K562 (cell line): Measurements from ENCODE around the gene FAM83G. TPM values are rescaled to one million over a fixed set of nuclear protein-coding genes. Genes with fewer than 3 reads are reported as not detected.

Experiments used
- ATAC-seq: fragments of 200-7000 bp; cut with Tn5 transposase; 3 replicates; pipeline ENCODE4 v1.9.1; 2020; ENCODE audit warnings: moderate library complexity
- BruUV-seq: library from RNA; stranded (reverse); fragments of 400-500 nt; replicated peaks from 2 replicates; lab custom pipeline; 2021; lab: Mats Ljungman, UMichigan
- CTCF ChIA-PET: fragments of 300-600 bp; formaldehyde crosslinking; extraction: SDS; loops from one replicate; lab custom pipeline; 2021; ENCODE audit warnings: low intra/inter-chr PET ratio; lab: Yijun Ruan, JAX
- POLR2A ChIA-PET: fragments of 300-600, 350-650 bp; sonication (Branson Sonifier 250); formaldehyde crosslinking; extraction: SDS; loops from one replicate; lab custom pipeline; 2021; ENCODE audit warnings: antibody characterized with exemption, inconsistent platforms; lab: Yijun Ruan, JAX
- DNase-seq, 4 experiments: peaks; one replicate each; pipeline versions ENCODE4 v3.0.0 to v3.0.0-alpha.2; 2011 to 2018; ENCODE audit warnings: low spot score in 3 of 4, mixed read lengths in 3 of 4; ENCODE audit errors: extremely low read depth in 1 of 4
- FAIRE-seq: peaks from 2 replicates; lab custom pipeline; 2011; peaks lifted over from hg19 to GRCh38; lab: Jason Lieb, UNC
- H2AFZ ChIP-seq: 2 replicates; pipeline ENCODE4 v1.6.0; 2011; ENCODE audit warnings: low read depth, low read length, control low read depth, inconsistent platforms
- H3K27ac ChIP-seq: fragments of 200-600 bp; 3 replicates; pipeline ENCODE4 v1.8.0; 2011; ENCODE audit warnings: low read depth, mild to moderate bottlenecking, control low read depth, inconsistent platforms, low read length, moderate library complexity, mixed read lengths; ENCODE audit errors: extremely low read depth
- H3K27me3 ChIP-seq, 2 experiments: fragments of 300-600 bp in 1 of 2; 2 replicates in 1 of 2; 3 replicates in 1 of 2; pipeline versions ENCODE4 v1.6.0 to v1.8.0; 2011; ENCODE audit warnings: inconsistent platforms in 2 of 2, low read length in 2 of 2, mild to moderate bottlenecking in 1 of 2, mixed read lengths in 1 of 2, moderate library complexity in 1 of 2; ENCODE audit not compliant: control insufficient read depth in 2 of 2, insufficient read depth in 2 of 2
- H3K36me3 ChIP-seq: fragments of 300-600 bp; 3 replicates; pipeline ENCODE4 v1.8.0; 2011; ENCODE audit warnings: mild to moderate bottlenecking, low read length, inconsistent platforms; ENCODE audit not compliant: control insufficient read depth, insufficient read depth
- H3K4me1 ChIP-seq, 2 experiments: fragments of 200-600 bp in 1 of 2; replicated peaks in 1 of 2; 2 replicates in 1 of 2; 3 replicates in 1 of 2; pipeline versions ENCODE4 v1.5.1 to v1.8.0; 2011; ENCODE audit warnings: inconsistent platforms in 2 of 2, low read length in 2 of 2, mild to moderate bottlenecking in 1 of 2, mixed read lengths in 1 of 2, moderate library complexity in 1 of 2; ENCODE audit not compliant: control insufficient read depth in 2 of 2, insufficient read depth in 2 of 2
- H3K4me2 ChIP-seq: 2 replicates; pipeline ENCODE4 v1.6.1; 2011; ENCODE audit warnings: low read length, control low read depth, inconsistent platforms, mixed read lengths; ENCODE audit not compliant: insufficient read depth
- H3K4me3 ChIP-seq: fragments of 200-600 bp; sonication (generic), shearing (Covaris generic); 2 replicates; pipeline ENCODE4 v1.5.1; 2016; ENCODE audit warnings: control low read depth, inconsistent platforms
- H3K79me2 ChIP-seq: fragments of 200-600 bp; 3 replicates; pipeline ENCODE4 v1.8.0; 2011; ENCODE audit warnings: low read length, inconsistent platforms; ENCODE audit not compliant: control insufficient read depth, insufficient read depth
- H3K9ac ChIP-seq, 2 experiments: 2 replicates each; pipeline versions ENCODE4 v1.6.0 to v1.6.1; 2011; ENCODE audit warnings: low read depth in 2 of 2, low read length in 2 of 2, control low read depth in 1 of 2, inconsistent platforms in 1 of 2, mild to moderate bottlenecking in 1 of 2, mixed read lengths in 1 of 2; ENCODE audit not compliant: insufficient read depth in 1 of 2
- H3K9me1 ChIP-seq: one replicate; pipeline ENCODE4 v1.6.0; 2011; ENCODE audit warnings: inconsistent platforms, mild to moderate bottlenecking, low read length, moderate library complexity; ENCODE audit not compliant: control insufficient read depth, insufficient read depth
- H3K9me3 ChIP-seq: replicated peaks from 2 replicates; pipeline ENCODE4 v1.5.1; 2011; ENCODE audit warnings: low read depth, low read length, inconsistent platforms; ENCODE audit not compliant: control insufficient read depth, insufficient read depth
- H4K20me1 ChIP-seq: replicated peaks from 2 replicates; pipeline ENCODE4 v1.6.1; 2011; ENCODE audit warnings: low read length, inconsistent platforms, mixed read lengths; ENCODE audit not compliant: control insufficient read depth, insufficient read depth
- BCOR ChIP-seq: fragments of 450-650 bp; IDR thresholded peaks from 2 replicates; pipeline ENCODE4 v1.6.1; 2016
- CCNT2 ChIP-seq: IDR thresholded peaks from 2 replicates; pipeline ENCODE4 v1.6.1; 2011; ENCODE audit warnings: borderline replicate concordance, low read depth, mild to moderate bottlenecking, moderate library complexity, mixed read lengths, low read length; ENCODE audit not compliant: insufficient read length; ENCODE audit errors: extremely low read depth
- GTF2E2 ChIP-seq: fragments of 200-800 bp; sonication (Bioruptor generic); IDR thresholded peaks from 2 replicates; pipeline ENCODE4 v1.6.1; 2016; ENCODE audit warnings: missing genetic modification characterization, missing compliant biosample characterization
- HDAC3 ChIP-seq: fragments of 450-650 bp; IDR thresholded peaks from 2 replicates; pipeline ENCODE4 v1.6.1; 2018; ENCODE audit warnings: borderline replicate concordance, mild to moderate bottlenecking, moderate library complexity; ENCODE audit not compliant: partially characterized antibody
- NFE2L1 ChIP-seq: fragments of 450-650 bp; IDR thresholded peaks from 2 replicates; pipeline ENCODE4 v1.6.1; 2016; ENCODE audit warnings: missing genetic modification characterization, low read depth, mild to moderate bottlenecking, missing compliant biosample characterization, moderate library complexity, borderline replicate concordance
- NFXL1 ChIP-seq: fragments of 450-650 bp; formaldehyde crosslinking; IDR thresholded peaks from 2 replicates; pipeline ENCODE4 v1.4.0; 2021; ENCODE audit warnings: mild to moderate bottlenecking
- NR3C1 ChIP-seq: sonication (generic); formaldehyde crosslinking; IDR thresholded peaks from 2 replicates; pipeline ENCODE4 v1.8.1; 2022; ENCODE audit warnings: missing genetic modification reagents
- NUFIP1 ChIP-seq: fragments of 450-650 bp; IDR thresholded peaks from 2 replicates; pipeline ENCODE4 v1.6.1; 2018; ENCODE audit not compliant: partially characterized antibody
- PHF21A ChIP-seq: fragments of 450-650 bp; IDR thresholded peaks from 2 replicates; pipeline ENCODE4 v1.6.1; 2017; ENCODE audit warnings: low read depth, borderline replicate concordance
- POLR2G ChIP-seq: fragments of 200-400 bp; formaldehyde crosslinking; IDR thresholded peaks from 2 replicates; pipeline ENCODE4 v1.6.1; 2017; ENCODE audit warnings: low read depth, mild to moderate bottlenecking, antibody characterized with exemption, low read length, moderate library complexity
- PRMT5 ChIP-seq: sonication (generic); formaldehyde crosslinking; IDR thresholded peaks from 2 replicates; pipeline ENCODE4 v1.5.0; 2020; ENCODE audit warnings: missing genetic modification reagents
- TEAD1 ChIP-seq, 2 experiments: fragments of 450-650 bp in 1 of 2; sonication (generic) in 1 of 2; formaldehyde crosslinking; IDR thresholded peaks; 2 replicates each; pipeline versions ENCODE4 v1.4.0 to v1.8.0; 2020 to 2022; ENCODE audit warnings: mild to moderate bottlenecking in 2 of 2, missing genetic modification reagents in 1 of 2
- UBTF ChIP-seq, 2 experiments: IDR thresholded peaks; 2 replicates each; pipeline ENCODE4 v1.6.1; 2012; ENCODE audit warnings: improper control_type of control experiment in 2 of 2, low read depth in 2 of 2, low read length in 2 of 2, borderline replicate concordance in 1 of 2
- USF2 ChIP-seq: sonication (generic); formaldehyde crosslinking; IDR thresholded peaks from 2 replicates; pipeline ENCODE4 v1.5.0; 2020; ENCODE audit warnings: missing genetic modification reagents
- ZBTB34 ChIP-seq: fragments of 250-450 bp; sonication (Bioruptor Pico); IDR thresholded peaks from 2 replicates; pipeline ENCODE4 v1.8.0; 2021; ENCODE audit warnings: mild to moderate bottlenecking, moderate library complexity
- ZNF766 ChIP-seq: fragments of 200-800 bp; sonication (Bioruptor generic); conservative IDR thresholded peaks from 2 replicates; pipeline ENCODE4 v1.6.1; 2016; ENCODE audit warnings: missing genetic modification characterization, missing compliant biosample characterization
- whole genome bisulfite sequencing: fragments of 100-300 bp; shearing (Covaris generic); methylation state at CpG from one replicate; pipeline ENCODE4 v1.1.6; 2016; ENCODE audit warnings: low coverage, mixed read lengths; ENCODE audit not compliant: insufficient coverage; ENCODE audit errors: missing lambda C conversion rate; 5-methylcytosine and 5-hydroxymethylcytosine counted together
- in situ Hi-C: fragments of 300-500 bp; cut with MboI; formaldehyde crosslinking; loops from 4 replicates; pipeline ENCODE4 v1.15.0; 2018; ENCODE audit warnings: inconsistent platforms, mixed read lengths
- intact Hi-C: fragments of 100-400 bp; cut with micrococcal nuclease; formaldehyde crosslinking; loops from 2 replicates; pipeline ENCODE4 v1.14.2; 2022
- polyA plus RNA-seq, 8 experiments: library from polyadenylated mRNA; depleted of rRNA in 4 of 8; stranded (reverse) in 5 of 8; unstranded in 3 of 8; fragments of >200 nt; fragmentation: Nextera tagmentation in 2 of 8; fragmentation: Illumina TruSeq in 1 of 8; extraction: Ambion mirVana in 2 of 8; extraction: Trizol in 1 of 8; gene quantifications; 2 replicates each; pipeline versions ENCODE4 v1.2.1 to v1.2.3, GENCODE V29; 2011 to 2014; ENCODE audit warnings: inconsistent platforms in 1 of 8, missing spikeins in 1 of 8
- total RNA-seq, 7 experiments: library from RNA; depleted of rRNA in 6 of 7; stranded (reverse); fragments of >200 nt in 6 of 7; fragmentation: Illumina TruSeq in 2 of 7; extraction: Trizol in 2 of 7; gene quantifications; 2 replicates each; pipeline versions ENCODE4 v1.2.1 to v1.2.3, GENCODE V29; 2011 to 2021; ENCODE audit warnings: low replicate concordance in 1 of 7

FAM83G gene
- total and polyA plus RNA-seq, 9 of the 15 experiments (the other 6 are each of a cell fraction or from before 2014, with no cell fraction given): 0.04 to 10.3 (median 4.5) TPM; not detected in 1

- no peak for TF ChIP-seq ZBTB34
- no peak for TF ChIP-seq UBTF (IDR thresholded peaks at IDR 0.05; ENCODE audit: borderline replicate concordance in 1 of 2, low read depth in 2 of 2, low read length in 2 of 2)
- TF ChIP-seq BCOR: no peak
Observed at GRCh38 chr17:18963126-18964017, 41.2 kb downstream of the FAM83G start (continued).

- H3K9me1 ChIP-seq: no peaks in the 10 kb centered on the region
- BruUV-seq: no TSS peak
- peaks cover 0 to 31% of the 10 kb centered on the region in 2 experiments; a peak in 2 of 5 replicates for H3K4me1 ChIP-seq
- H4K20me1 ChIP-seq: no peaks in the 10 kb centered on the region
- ChIA-PET POLR2A (interaction anchor here (0.9 kb wide), 1 partner anchor 389 kb away, joined by 3 read pairs; no protein-coding TSS in a partner anchor), CTCF (interaction anchor here (0.8 kb wide), 1 partner anchor 336 kb away, joined by 4 read pairs; no protein-coding TSS in a partner anchor)
- 37% methylated on average over 6 of the region's 6 CpGs for WGBS
- H2AFZ ChIP-seq: no peak overlapping the region
- no peak overlapping the region for H3K9ac ChIP-seq
- no peaks in the 10 kb centered on the region for H3K79me2 ChIP-seq
- H3K9me3 ChIP-seq: no peaks in the 10 kb centered on the region
- no peak for FAIRE-seq
- H3K27ac ChIP-seq: no peak overlapping the region
- H3K4me2 ChIP-seq: no peak overlapping the region
- no peak for ATAC-seq
- intact Hi-C loops (no loop called here), in situ Hi-C loops (no loop called here)
- no peaks in the 10 kb centered on the region for H3K36me3 ChIP-seq
- H3K27me3 ChIP-seq: no peaks in the 10 kb centered on the region
- H3K4me3 ChIP-seq: no peak overlapping the region
- no peak for DNase-seq
- no peak for TF ChIP-seq TEAD1 (CRISPR knock-in tag; IDR thresholded peaks at IDR 0.05)
- TF ChIP-seq CCNT2: no peak
- no peak for TF ChIP-seq PHF21A
- no peak for TF ChIP-seq GTF2E2 (tag)
- TF ChIP-seq ZNF766: no peak
- TF ChIP-seq PRMT5 (CRISPR knock-in tag): no peak
- TF ChIP-seq HDAC3: no peak
- no peak for TF ChIP-seq NFXL1
- no peak for TF ChIP-seq NFE2L1 (tag)
- no peak for TF ChIP-seq USF2 (CRISPR knock-in tag)
- no peak for TF ChIP-seq POLR2G
- TF ChIP-seq NR3C1 (CRISPR knock-in tag): no peak
- TF ChIP-seq NUFIP1: no peak
Observed at GRCh38 chr17:18962494-18962815, 42.1 kb downstream of the FAM83G start.
